Measurements from ENCODE around the gene HMOX1.
"Not testable (repeated sequence)": the region's sequence is repeated elsewhere in the genome, so short reads cannot be mapped to it uniquely, and the experiment has no call there.

Gene HMOX1

GRCh38 chr22:35381424-35382009 lies 621 bp downstream of the HMOX1 start:
- DNase-seq = no peak

- DNase-seq = no peak
Measured at GRCh38 chr22:35383679-35384071, 2.8 kb downstream of the HMOX1 start.

DNA sequence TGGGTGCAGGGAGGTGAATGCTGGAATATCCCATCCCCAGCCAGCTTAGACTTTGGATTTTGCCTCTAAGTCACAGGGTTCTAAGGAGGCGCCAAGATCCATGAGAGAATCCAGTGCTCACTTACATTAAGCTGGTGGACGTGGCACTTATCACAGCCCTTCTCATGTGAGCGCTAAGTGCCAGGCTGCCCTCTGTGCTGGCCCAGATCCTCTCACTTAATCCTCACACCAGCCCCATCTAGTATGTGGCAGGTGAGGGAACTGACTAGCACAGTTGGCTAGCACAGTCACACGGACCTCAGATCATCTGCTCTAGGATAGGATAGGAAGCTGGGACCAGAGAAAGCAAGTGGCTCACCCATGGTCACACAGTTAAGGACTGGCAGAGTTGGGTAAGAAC lies 3.6 kb downstream of the HMOX1 start:
- DNase-seq = no peak

GRCh38 chr22:35384975-35385588 lies 4.2 kb downstream of the HMOX1 start:
- no peak for DNase-seq

DNA sequence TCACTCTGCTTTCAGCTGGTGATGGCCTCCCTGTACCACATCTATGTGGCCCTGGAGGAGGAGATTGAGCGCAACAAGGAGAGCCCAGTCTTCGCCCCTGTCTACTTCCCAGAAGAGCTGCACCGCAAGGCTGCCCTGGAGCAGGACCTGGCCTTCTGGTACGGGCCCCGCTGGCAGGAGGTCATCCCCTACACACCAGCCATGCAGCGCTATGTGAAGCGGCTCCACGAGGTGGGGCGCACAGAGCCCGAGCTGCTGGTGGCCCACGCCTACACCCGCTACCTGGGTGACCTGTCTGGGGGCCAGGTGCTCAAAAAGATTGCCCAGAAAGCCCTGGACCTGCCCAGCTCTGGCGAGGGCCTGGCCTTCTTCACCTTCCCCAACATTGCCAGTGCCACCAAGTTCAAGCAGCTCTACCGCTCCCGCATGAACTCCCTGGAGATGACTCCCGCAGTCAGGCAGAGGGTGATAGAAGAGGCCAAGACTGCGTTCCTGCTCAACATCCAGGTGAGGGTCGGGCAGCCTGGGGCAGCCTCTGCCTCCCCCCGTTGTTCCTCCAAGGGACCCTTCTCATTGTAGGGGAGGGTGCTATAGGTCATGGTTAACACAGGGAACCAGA lies 5.9 kb downstream of the HMOX1 start:
- no peak for DNase-seq

GRCh38 chr22:35390933-35391332 lies 10.0 kb downstream of the HMOX1 start:
- DNase-seq = no peak

- DNase-seq = no peak
Measured at GRCh38 chr22:35392357-35392756, 11.5 kb downstream of the HMOX1 start.

DNA sequence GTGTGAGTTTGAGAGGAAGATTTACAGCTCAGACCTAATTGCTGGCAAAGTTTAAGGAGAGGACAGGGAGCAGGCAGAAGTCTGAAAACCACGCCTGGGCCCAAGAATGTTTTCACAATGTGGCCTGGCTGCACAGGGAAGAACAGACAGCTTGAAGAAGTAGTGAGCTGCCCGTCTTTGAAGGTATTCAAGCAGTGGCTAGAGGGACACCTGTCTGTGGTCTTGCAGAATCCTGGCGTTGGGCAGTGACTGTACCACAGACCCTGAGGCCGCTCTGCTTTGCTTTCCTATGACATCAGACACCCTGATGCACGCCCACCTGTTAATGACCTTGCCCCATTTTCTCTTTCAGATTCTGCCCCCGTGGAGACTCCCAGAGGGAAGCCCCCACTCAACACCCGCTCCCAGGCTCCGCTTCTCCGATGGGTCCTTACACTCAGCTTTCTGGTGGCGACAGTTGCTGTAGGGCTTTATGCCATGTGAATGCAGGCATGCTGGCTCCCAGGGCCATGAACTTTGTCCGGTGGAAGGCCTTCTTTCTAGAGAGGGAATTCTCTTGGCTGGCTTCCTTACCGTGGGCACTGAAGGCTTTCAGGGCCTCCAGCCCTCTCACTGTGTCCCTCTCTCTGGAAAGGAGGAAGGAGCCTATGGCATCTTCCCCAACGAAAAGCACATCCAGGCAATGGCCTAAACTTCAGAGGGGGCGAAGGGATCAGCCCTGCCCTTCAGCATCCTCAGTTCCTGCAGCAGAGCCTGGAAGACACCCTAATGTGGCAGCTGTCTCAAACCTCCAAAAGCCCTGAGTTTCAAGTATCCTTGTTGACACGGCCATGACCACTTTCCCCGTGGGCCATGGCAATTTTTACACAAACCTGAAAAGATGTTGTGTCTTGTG lies 12.5 kb downstream of the HMOX1 start:
- DNase-seq = no peak

GRCh38 chr22:35394011-35394312 lies 13.1 kb downstream of the HMOX1 start:
- DNase-seq = no peak

- no peak for DNase-seq
Measured at GRCh38 chr22:35394810-35395563, 14.1 kb downstream of the HMOX1 start.

DNA sequence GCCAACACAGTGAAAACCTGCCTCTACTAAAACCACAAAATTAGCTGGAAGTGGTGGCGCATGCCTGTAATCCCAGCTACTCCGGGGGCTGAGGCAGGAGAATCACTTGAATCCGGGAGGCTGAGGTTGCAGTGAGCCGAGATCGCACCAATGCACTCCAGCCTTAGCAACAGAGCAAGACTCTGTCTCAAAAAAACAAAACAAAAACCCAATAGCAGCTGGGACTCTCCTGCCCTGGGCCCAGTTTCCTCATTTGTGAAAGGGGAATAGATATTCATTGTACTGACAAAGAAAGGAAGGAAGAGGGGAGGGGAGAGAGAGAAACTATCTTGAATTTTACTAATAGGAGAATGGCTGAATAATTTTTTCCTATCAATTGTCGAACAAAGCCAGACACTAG lies 15.7 kb downstream of the HMOX1 start:
- DNase-seq = not testable (repeated sequence)

DNA sequence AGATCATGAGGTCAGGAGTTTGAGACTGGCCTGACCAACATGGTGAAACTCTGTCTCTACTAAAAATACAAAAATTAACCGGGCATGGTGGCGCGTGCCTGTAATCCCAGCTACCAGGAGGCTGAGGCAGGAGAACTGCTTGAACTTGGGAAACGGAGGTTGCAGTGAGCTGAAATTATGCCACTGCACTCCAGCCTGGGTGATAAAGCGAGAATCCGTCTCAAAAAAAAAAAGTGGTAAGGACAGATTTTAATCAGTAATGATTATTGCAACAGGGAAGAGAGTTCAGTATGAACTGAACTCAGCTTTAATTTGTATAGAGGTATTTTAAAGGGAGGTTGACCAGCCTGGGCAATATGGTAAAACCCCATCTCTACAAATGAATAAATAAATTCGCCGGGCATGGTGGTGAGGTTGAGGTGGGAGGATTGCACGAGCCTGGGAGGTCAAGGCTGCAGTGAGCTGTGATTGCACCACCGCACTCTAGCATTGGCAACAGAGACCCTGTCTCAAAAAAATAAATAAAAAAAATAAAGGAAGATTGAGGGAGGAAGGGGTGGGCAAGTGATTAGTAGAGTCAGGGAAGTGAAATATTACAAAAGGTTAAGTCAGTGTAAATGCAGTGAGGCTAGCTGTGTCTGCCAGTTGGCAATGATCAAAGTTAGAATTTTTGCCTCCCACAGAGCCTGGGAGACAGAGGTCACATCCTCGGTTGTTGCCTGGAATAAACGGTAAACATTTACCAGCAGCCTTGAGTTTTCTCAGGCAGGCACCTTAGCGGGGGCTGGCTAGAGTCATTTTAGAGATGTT lies 16.4 kb downstream of the HMOX1 start:
- DNase-seq = no peak

DNA sequence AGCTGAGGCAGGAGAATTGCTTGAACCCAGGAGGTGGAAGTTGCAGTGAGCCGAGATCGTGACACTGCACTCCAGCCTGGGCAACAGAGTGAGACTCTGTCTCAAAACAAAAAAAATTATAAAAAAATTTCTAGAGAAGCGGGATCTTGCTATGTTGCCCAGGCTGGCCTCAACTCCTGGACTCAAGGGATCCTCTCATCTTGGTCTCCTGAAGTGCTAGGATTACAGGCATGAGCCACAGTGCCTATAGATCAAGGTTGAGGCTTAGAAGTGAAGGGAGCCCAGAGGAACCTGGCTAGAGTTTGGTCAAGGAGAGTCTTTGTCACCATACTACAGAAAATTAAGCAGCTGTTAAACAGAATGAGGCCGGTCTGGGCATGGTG lies 17.7 kb downstream of the HMOX1 start:
- DNase-seq = no peak

GRCh38 chr22:35399114-35399677 lies 18.3 kb downstream of the HMOX1 start:
- no peak for DNase-seq

- DNase-seq = peak; percentile 95
Measured at GRCh38 chr22:35399678-35400500, 19.0 kb downstream of the HMOX1 start, which contains the start of gene MCM5. Gene MCM5 (plus strand): TSS chr22:35400140. CDS start chr22:35400439, 299 bp downstream.

DNA sequence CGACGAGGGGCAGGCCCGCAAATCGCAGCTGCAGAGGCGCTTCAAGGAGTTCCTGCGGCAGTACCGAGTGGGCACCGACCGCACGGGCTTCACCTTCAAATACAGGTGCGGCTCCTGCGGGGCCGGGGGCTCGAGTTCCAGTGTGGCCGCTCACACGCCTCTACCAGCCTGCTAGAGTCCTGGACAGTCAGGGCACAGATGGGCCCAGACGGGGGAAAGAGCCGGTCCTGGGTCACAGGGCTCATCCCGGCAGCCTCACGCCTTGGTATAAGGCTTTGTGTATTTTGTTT lies 19.6 kb downstream of the HMOX1 start:
- DNase-seq = no peak

GRCh38 chr22:35401863-35402262 lies 21.0 kb downstream of the HMOX1 start:
- no peak for DNase-seq

DNA sequence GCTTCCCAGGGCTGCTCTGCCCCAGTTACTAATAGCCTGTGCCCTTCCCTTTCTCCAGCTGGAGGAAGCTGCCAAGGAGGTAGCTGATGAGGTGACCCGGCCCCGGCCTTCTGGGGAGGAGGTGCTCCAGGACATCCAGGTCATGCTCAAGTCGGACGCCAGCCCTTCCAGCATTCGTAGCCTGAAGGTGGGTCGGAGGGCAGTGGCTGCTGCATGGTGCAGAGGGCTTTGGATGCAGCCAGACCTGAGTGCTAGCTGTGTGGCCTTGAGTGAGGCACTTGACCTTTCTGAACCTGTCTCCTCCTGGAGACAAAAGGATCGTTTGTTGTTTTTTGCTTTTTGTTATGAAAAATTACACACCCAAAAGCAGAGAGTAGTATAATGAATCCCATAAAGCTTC lies 22.5 kb downstream of the HMOX1 start:
- DNase-seq = no peak

- no peak for DNase-seq
Measured at GRCh38 chr22:35404176-35404575, 23.3 kb downstream of the HMOX1 start.

DNA sequence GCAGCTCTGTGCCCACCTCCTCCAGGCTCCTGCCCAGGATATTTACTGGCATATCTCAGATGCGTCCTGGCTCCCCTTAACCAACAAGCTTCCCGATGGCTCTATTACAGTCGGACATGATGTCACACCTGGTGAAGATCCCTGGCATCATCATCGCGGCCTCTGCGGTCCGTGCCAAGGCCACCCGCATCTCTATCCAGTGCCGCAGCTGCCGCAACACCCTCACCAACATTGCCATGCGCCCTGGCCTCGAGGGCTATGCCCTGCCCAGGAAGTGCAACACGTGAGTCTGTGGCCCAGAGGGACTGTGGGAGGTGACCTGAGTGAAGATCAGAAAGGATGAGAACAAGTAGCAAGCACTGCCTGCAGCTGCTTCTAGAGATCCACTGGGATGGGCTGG lies 25.5 kb downstream of the HMOX1 start:
- no peak for DNase-seq

- no peak for DNase-seq
Measured at GRCh38 chr22:35407362-35407761, 26.5 kb downstream of the HMOX1 start.
